LNCAP (cell line): ENCODE results near the gene LMF2.

ENCODE experiments used
- TF ChIP-seq, protein P1 (sequence below): fragments of 450-650 bp; IDR thresholded peaks from 2 replicates; pipeline ENCODE4 v1.5.1; 2017; ENCODE audit warnings: mild to moderate bottlenecking

The LMF2 gene

DNA sequence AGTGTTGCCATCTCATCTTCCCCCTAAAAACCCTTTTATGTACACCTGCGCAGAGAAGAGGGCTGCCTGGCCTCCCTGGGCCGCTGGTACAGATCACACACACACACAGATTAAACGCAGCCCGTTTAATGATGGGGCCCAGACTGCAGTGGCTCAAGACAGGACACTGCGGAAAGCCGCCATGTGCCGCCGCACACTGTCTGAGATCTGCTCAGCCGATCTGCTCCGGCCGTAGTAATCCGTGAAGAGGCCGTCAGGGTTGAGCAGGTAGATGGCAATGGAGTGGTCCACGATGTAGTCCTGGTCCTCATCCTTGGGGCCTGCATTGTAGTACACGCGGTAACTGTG, 15.9 kb upstream of the LMF2 start:
- TF ChIP-seq, protein P1, sequence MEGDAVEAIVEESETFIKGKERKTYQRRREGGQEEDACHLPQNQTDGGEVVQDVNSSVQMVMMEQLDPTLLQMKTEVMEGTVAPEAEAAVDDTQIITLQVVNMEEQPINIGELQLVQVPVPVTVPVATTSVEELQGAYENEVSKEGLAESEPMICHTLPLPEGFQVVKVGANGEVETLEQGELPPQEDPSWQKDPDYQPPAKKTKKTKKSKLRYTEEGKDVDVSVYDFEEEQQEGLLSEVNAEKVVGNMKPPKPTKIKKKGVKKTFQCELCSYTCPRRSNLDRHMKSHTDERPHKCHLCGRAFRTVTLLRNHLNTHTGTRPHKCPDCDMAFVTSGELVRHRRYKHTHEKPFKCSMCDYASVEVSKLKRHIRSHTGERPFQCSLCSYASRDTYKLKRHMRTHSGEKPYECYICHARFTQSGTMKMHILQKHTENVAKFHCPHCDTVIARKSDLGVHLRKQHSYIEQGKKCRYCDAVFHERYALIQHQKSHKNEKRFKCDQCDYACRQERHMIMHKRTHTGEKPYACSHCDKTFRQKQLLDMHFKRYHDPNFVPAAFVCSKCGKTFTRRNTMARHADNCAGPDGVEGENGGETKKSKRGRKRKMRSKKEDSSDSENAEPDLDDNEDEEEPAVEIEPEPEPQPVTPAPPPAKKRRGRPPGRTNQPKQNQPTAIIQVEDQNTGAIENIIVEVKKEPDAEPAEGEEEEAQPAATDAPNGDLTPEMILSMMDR, result no peak

DNA sequence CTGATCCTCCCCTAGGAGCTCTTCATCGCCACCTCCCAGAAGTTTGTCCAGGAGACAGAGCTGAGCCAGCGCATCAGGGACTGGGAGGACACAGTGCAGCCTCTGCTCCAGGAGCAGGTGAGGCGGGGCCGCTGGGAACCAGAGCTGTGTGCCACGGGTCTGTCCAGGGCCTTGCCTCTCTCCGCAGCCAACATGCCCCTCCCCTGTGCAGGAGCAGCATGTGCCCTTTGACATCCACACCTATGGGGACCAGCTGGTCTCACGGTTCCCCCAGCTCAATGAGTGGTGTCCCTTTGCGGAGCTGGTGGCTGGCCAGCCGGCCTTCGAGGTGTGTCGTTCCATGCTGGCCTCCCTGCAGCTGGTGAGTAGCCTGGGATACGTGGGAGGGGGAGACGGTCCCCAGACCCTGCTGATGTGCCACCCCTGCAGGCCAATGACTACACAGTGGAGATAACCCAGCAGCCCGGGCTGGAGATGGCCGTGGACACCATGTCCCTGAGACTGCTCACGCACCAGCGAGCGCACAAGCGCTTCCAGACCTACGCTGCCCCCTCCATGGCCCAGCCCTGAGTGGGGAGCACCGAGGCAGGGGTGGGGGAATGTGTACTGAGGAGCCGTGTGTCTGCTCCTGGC, 15.4 kb upstream of the LMF2 start:
- TF ChIP-seq, protein P1, result no peak

DNA sequence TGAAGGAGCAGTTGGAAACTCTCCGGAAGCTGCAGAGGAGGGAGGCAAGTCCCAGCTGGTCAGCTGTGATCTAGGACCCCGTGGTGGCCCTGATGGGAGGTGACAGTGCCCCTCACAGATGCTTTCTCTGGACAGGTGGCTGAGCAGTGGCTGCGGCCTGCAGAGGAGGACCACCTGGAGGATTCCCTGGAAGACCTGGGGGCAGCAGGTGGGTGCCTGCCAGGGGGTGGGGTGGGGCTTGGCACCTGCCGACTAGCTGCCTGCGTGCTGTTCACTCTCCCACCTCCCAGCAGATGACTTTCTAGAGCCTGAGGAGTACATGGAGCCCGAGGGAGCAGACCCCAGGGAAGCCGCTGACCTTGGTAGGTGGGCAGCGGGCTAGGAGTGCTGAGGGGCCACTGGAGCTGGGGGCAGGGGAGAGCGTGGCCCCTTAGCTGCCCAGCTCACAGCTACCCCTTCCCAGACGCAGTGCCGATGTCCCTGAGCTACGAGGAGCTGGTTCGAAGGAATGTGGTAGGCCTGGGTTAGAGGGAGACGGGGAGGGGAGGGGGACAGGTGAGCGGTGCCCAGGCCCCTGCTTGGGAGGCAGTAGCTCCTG, 14.8 kb upstream of the LMF2 start:
- TF ChIP-seq, protein P1, result no peak

DNA sequence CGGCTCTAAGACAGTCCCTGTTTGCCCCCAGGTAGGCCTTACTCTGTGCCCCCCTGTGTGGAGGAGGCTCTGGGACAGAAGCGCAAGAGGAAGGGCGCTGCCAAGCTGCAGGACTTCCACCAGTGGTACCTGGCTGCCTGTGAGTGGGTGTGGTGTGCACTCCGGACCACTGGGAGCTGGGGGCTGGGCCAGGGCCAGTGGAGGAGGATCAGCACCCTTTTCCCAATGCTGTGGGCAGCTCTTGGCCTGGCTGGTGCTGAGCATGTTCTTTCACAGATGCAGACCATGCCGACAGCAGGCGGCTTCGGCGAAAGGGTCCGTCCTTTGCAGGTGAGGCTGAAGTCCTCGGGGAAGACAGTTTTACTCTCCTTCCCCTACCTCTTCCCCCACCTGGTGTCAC, 14.2 kb upstream of the LMF2 start:
- TF ChIP-seq, protein P1, result no peak

DNA sequence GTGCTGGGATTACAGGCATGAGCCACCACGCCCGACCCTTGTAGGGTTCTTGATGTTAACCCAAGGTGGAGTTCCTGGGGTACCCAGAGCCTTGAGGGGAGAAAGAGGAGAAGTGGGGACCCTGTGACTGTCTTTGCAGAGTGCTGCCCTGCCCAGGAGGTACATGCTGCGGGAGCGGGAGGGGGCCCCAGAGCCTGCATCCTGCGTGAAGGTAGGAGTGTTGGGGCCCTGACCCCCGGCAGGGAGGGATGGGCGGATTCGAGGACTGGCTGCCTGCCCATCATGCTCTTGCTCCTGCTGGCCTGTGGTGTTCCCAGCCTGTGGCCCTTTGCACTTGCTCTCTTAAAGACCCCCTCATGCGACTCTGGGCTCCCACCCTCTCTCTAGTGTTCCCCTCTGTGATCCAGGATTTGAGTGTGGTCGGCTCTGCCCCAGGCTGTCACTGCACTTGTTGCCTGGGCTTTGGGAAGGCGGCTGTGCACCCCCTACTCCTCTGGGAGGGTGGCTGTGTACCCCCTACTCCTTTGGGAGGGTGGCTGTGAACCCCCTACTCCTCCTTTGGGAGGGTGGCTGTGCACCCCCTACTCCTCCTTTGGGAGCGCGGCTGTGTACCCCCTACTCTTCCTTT, 13.4 kb upstream of the LMF2 start:
- TF ChIP-seq, protein P1, result no peak

DNA sequence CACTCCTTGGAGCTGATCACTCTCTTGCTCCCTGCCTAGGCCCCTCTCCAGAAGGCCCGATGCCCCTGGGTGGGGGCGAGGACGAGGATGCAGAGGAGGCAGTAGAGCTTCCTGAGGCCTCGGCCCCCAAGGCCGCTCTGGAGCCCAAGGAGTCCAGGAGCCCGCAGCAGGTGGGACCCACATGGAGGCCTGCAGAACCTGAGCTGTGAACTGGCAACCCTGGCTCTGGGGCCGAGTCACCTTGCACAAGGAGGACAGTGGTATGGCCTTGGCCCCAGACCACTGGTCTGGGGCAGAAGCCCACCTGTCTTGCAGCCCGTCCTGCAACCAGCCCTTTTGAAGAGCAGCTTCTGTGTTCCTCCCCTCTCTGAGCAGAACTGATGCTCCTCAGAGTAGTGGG, 11.6 kb upstream of the LMF2 start:
- TF ChIP-seq, protein P1, result no peak

DNA sequence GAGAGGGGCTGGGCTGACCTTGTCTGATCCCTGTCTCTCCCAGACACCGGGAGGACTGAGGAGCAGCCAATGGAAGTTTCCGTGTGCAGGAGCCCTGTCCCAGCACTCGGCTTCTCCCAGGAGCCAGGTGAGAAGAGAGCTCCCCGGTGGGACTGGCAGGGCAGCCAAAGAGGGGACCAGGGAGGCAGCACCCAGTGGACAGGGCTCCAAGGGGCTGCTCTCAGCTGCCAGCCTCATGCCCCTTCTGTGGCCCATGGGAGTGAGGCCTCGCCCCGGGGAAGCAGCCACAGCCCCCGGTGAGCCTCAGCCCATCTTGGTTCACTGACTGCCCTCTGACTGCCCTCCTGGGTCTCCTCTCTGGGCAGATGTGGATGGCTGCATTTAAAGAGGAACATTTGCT, 11.1 kb upstream of the LMF2 start:
- TF ChIP-seq, protein P1, result no peak
